Measurements from ENCODE around the gene HCFC1. TPM values are rescaled to one million over a fixed set of nuclear protein-coding genes. Genes with fewer than 3 reads are reported as not detected.
A peak's percentile ranks its signal among the peaks of the same experiment; 100 is the strongest.
"Not testable (repeated sequence)": the region's sequence is repeated elsewhere in the genome, so short reads cannot be mapped to it uniquely, and the experiment has no call there.

HCFC1 gene
- total RNA-seq, 1 donor from 2014 or later, result 61.2 TPM

DNA sequence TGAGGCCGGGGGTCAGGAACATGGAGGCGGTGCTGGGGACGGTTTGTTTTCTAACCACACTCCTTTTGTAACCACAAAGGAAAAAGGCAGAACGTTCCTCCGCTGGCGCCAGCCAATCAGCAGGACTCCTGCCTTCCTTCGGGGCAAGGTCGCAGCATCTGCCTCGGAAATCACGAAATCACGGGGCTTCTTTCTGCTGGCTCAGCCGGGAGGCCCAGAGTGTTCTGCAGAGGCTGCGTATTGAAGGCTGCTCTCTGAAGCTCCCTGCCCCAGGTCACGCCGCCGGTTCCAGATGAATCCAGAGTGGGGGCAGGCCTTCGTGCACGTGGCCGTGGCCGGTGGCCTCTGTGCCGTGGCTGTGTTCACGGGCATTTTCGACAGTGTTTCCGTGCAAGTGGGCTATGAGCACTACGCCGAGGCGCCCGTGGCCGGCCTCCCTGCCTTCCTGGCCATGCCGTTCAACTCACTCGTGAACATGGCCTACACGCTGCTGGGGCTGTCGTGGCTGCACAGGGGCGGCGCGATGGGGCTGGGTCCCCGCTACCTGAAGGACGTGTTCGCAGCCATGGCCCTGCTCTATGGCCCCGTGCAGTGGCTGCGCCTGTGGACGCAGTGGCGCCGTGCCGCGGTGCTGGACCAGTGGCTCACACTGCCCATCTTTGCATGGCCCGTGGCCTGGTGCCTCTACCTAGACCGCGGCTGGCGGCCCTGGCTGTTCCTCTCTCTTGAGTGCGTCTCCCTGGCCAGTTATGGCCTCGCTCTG, 10.3 kb upstream of the HCFC1 start:
- H3K36me3 Mint-ChIP-seq (ENCODE audit: low read depth, unreplicated experiment), result peaks cover 3% of the 10 kb centered on the region
- no peaks in the 10 kb centered on the region for H3K27me3 Mint-ChIP-seq (ENCODE audit: low read depth, unreplicated experiment)
- H3K9ac ChIP-seq (ENCODE audit: low read length), result no peak overlapping the region
- H3K4me1 ChIP-seq (ENCODE audit: insufficient read depth, low read length), result no peaks in the 10 kb centered on the region
- no peaks in the 10 kb centered on the region for H3K9me3 ChIP-seq (ENCODE audit: insufficient read depth, low read depth, low read length)
- no peak for DNase-seq (ENCODE audit: low read depth)
- no peaks in the 10 kb centered on the region for H3K36me3 ChIP-seq (ENCODE audit: insufficient read depth, low read length)
- H3K9me3 Mint-ChIP-seq (ENCODE audit: unreplicated experiment), result no peaks in the 10 kb centered on the region
- no peak overlapping the region for H3K27ac Mint-ChIP-seq (ENCODE audit: unreplicated experiment)
- no peaks in the 10 kb centered on the region for H4K20me1 ChIP-seq (ENCODE audit: insufficient read depth, low read length)
- TF ChIP-seq, protein P1, sequence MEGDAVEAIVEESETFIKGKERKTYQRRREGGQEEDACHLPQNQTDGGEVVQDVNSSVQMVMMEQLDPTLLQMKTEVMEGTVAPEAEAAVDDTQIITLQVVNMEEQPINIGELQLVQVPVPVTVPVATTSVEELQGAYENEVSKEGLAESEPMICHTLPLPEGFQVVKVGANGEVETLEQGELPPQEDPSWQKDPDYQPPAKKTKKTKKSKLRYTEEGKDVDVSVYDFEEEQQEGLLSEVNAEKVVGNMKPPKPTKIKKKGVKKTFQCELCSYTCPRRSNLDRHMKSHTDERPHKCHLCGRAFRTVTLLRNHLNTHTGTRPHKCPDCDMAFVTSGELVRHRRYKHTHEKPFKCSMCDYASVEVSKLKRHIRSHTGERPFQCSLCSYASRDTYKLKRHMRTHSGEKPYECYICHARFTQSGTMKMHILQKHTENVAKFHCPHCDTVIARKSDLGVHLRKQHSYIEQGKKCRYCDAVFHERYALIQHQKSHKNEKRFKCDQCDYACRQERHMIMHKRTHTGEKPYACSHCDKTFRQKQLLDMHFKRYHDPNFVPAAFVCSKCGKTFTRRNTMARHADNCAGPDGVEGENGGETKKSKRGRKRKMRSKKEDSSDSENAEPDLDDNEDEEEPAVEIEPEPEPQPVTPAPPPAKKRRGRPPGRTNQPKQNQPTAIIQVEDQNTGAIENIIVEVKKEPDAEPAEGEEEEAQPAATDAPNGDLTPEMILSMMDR (IDR thresholded peaks at IDR 0.05; ENCODE audit: insufficient read depth, low read depth, low read length), result no peak
- no peak for TF ChIP-seq EZH2 (IDR thresholded peaks at IDR 0.05; ENCODE audit: insufficient read depth, low read length)
- H3K4me2 ChIP-seq (ENCODE audit: low read length), result no peak overlapping the region
- H2AFZ ChIP-seq (ENCODE audit: low read depth, low read length), result no peak overlapping the region
- H3K4me1 Mint-ChIP-seq (ENCODE audit: low read depth, unreplicated experiment), result no peaks in the 10 kb centered on the region
- FAIRE-seq, result no peak
- H3K4me3 Mint-ChIP-seq (ENCODE audit: unreplicated experiment), result no peak overlapping the region
- H3K27me3 ChIP-seq (ENCODE audit: insufficient read depth, low read length), result no peaks in the 10 kb centered on the region
- H3K4me3 ChIP-seq (ENCODE audit: insufficient read depth, low read depth, low read length), result no peak overlapping the region
- H3K79me2 ChIP-seq (ENCODE audit: insufficient read depth, low read length), result no peaks in the 10 kb centered on the region
- no peak overlapping the region for H3K27ac ChIP-seq (ENCODE audit: low read depth, low read length)

DNA sequence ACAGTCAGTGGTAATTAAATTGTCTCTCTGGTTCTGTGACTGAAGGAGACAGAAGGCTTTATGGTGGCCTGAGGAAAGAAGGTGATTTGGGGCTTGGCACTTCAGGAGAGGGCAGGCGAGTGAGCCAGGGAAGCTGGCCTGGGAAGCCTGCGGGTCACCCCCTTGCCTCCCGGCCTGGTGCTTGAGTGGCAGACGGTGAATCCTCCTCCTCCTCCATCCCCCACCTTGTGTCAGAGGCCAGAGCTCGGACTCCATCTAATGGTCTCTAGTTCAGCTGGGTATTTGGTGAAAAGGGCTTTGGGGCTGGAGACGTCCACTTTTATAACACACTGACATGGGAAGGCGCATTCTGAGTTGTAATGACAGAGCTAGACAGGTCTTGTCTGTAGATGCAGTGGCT, 9.6 kb upstream of the HCFC1 start:
- no peaks in the 10 kb centered on the region for H3K27me3 ChIP-seq (ENCODE audit: insufficient read depth, low read length)
- no peaks in the 10 kb centered on the region for H3K4me1 Mint-ChIP-seq (ENCODE audit: low read depth, unreplicated experiment)
- no peak overlapping the region for H3K27ac ChIP-seq (ENCODE audit: low read depth, low read length)
- no peak overlapping the region for H3K4me2 ChIP-seq (ENCODE audit: low read length)
- no peaks in the 10 kb centered on the region for H3K79me2 ChIP-seq (ENCODE audit: insufficient read depth, low read length)
- H3K27me3 Mint-ChIP-seq (ENCODE audit: low read depth, unreplicated experiment), result no peaks in the 10 kb centered on the region
- TF ChIP-seq, protein P1 (IDR thresholded peaks at IDR 0.05; ENCODE audit: insufficient read depth, low read depth, low read length), result no peak
- no peak for TF ChIP-seq EZH2 (IDR thresholded peaks at IDR 0.05; ENCODE audit: insufficient read depth, low read length)
- peak overlapping the region; percentile 12 for H3K27ac Mint-ChIP-seq (ENCODE audit: unreplicated experiment)
- DNase-seq (ENCODE audit: low read depth), result no peak
- no peaks in the 10 kb centered on the region for H3K9me3 ChIP-seq (ENCODE audit: insufficient read depth, low read depth, low read length)
- H3K9ac ChIP-seq (ENCODE audit: low read length), result no peak overlapping the region
- no peaks in the 10 kb centered on the region for H3K9me3 Mint-ChIP-seq (ENCODE audit: unreplicated experiment)
- H2AFZ ChIP-seq (ENCODE audit: low read depth, low read length), result no peak overlapping the region
- no peak overlapping the region for H3K4me3 Mint-ChIP-seq (ENCODE audit: unreplicated experiment)
- peak; percentile 66 for FAIRE-seq
- no peaks in the 10 kb centered on the region for H3K4me1 ChIP-seq (ENCODE audit: insufficient read depth, low read length)
- H3K36me3 ChIP-seq (ENCODE audit: insufficient read depth, low read length), result no peaks in the 10 kb centered on the region
- peaks cover 3% of the 10 kb centered on the region for H3K36me3 Mint-ChIP-seq (ENCODE audit: low read depth, unreplicated experiment)
- H3K4me3 ChIP-seq (ENCODE audit: insufficient read depth, low read depth, low read length), result no peak overlapping the region
- H4K20me1 ChIP-seq (ENCODE audit: insufficient read depth, low read length), result no peaks in the 10 kb centered on the region

DNA sequence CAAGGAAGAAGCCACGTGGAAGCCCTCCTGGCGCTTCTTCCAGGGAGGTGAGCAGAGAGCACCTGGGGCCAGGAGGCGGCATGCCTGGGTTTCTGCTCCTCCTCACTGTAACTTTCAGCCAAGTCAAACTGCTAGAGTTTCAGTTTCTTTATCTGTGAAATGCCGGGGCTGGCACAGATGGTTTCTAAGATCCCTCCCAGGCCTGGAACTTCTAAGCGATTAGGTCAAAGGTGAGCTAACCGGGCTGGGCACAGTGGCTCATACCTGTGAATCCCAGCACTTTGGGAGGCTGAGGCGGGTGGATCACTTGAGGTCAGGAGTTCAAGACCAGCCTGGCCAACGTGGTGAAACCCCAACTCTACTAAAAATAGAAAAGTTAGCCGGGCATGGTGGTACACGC, 8.8 kb upstream of the HCFC1 start:
- H3K9ac ChIP-seq (ENCODE audit: low read length); H3K4me3 Mint-ChIP-seq (ENCODE audit: unreplicated experiment); H3K27me3 Mint-ChIP-seq (ENCODE audit: low read depth, unreplicated experiment); H3K4me1 Mint-ChIP-seq (ENCODE audit: low read depth, unreplicated experiment); H4K20me1 ChIP-seq (ENCODE audit: insufficient read depth, low read length); H3K9me3 Mint-ChIP-seq (ENCODE audit: unreplicated experiment); H3K9me3 ChIP-seq (ENCODE audit: insufficient read depth, low read depth, low read length); H2AFZ ChIP-seq (ENCODE audit: low read depth, low read length); H3K27me3 ChIP-seq (ENCODE audit: insufficient read depth, low read length); H3K4me2 ChIP-seq (ENCODE audit: low read length); H3K36me3 ChIP-seq (ENCODE audit: insufficient read depth, low read length); H3K4me3 ChIP-seq (ENCODE audit: insufficient read depth, low read depth, low read length); H3K27ac Mint-ChIP-seq (ENCODE audit: unreplicated experiment); H3K79me2 ChIP-seq (ENCODE audit: insufficient read depth, low read length); H3K36me3 Mint-ChIP-seq (ENCODE audit: low read depth, unreplicated experiment); H3K4me1 ChIP-seq (ENCODE audit: insufficient read depth, low read length); H3K27ac ChIP-seq (ENCODE audit: low read depth, low read length); DNase-seq (ENCODE audit: low read depth): not testable (repeated sequence)
- FAIRE-seq, result peak; percentile 80
